H1 (cell line): ENCODE results near the gene FHIT. TPM values are rescaled to one million over a fixed set of nuclear protein-coding genes. Genes with fewer than 3 reads are reported as not detected.

Source experiments
- CEBPB ChIP-seq: IDR thresholded peaks from 2 replicates; pipeline ENCODE4 v1.6.1; 2012; ENCODE audit warnings: low read depth, low read length
- SRF ChIP-seq: IDR thresholded peaks from 2 replicates; pipeline ENCODE4 v1.6.1; 2011; ENCODE audit warnings: mild to moderate bottlenecking, low read depth, low read length, moderate library complexity
- YY1 ChIP-seq: IDR thresholded peaks from 2 replicates; pipeline ENCODE4 v1.6.1; 2011; ENCODE audit warnings: low read depth, mild to moderate bottlenecking, low read length
- polyA plus RNA-seq, 7 experiments: library from polyadenylated mRNA; depleted of rRNA in 3 of 7; stranded (reverse) in 5 of 7; unstranded in 2 of 7; fragments of >200 nt in 5 of 7; fragments of 200-250 nt in 2 of 7; gene quantifications; 1 replicate in 5 of 7; 2 replicates in 1 of 7; 4 replicates in 1 of 7; pipeline versions ENCODE4 v1.2.1 to v1.2.3, GENCODE V29; 2011 to 2013; ENCODE audit warnings: missing spikeins in 2 of 7, mixed read lengths in 2 of 7
- total RNA-seq: library from RNA; stranded (reverse); fragmentation: NEBNext Ultra II Directional; extraction: Animal tissue kit (Norgen Biotek cat#: 25700); gene quantifications from 2 replicates; pipeline ENCODE4 v1.2.1, GENCODE V29; 2021

The FHIT gene
- total and polyA plus RNA-seq, 2 of the 8 experiments (the other 6 are each of a cell fraction or from before 2014, with no cell fraction given), result 1.2 to 3.2 TPM

GRCh38 chr3:60423556-60423955 is 827.7 kb downstream of the FHIT start (continued):
- TF ChIP-seq SRF (no peak), YY1 (no peak), CEBPB (no peak)
